HG03097 (cell line): ENCODE results near the gene RBPMS2.

Experiments used
- ATAC-seq: cut with Tn5 transposase; IDR thresholded peaks from one replicate; pipeline ENCODE4 v1.9.1; 2021; ENCODE audit not compliant: unreplicated experiment, low FRiP score

RBPMS2 gene

DNA sequence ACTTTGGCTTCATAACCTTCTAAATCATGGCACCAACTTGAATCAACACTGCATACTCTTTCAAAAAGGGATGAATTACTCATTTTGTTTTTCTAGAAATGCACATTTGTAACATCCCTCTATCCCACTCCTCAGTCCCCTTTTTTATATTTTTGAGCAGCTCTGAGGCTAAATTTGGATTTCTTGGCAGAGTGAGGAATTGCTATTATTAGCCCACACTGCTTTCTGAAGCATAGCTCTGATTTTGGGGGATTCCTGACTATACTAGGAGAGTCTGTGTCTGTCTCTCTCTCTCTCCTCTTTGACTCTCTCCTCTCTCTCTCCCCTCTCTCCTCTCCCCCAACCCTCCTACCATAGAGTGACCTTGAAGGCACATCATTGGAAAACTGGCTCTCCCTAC, 76.6 kb downstream of the RBPMS2 start:
- ATAC-seq, result no peak

DNA sequence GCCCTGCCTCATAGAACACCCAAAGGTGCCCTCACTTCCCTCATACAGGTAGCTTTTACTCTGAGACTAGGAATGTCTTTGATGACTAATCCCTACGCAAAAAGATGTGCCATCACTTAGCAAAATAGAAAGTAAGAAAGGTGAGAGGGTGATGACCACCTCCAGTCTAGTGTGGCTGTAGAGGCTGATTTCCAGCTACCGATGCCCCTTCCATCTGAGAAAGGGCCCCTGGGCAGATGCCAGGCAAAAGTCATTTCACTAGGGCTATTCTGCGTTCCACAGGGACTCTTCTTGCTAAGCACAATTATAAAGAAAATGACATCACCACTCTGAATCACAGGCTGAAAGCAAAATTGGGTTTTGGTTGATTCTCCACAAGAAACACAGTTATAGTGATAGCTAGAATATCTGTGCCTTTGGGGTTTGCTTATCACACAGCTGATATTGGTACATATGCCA, 77.4 kb downstream of the RBPMS2 start:
- no peak for ATAC-seq

DNA sequence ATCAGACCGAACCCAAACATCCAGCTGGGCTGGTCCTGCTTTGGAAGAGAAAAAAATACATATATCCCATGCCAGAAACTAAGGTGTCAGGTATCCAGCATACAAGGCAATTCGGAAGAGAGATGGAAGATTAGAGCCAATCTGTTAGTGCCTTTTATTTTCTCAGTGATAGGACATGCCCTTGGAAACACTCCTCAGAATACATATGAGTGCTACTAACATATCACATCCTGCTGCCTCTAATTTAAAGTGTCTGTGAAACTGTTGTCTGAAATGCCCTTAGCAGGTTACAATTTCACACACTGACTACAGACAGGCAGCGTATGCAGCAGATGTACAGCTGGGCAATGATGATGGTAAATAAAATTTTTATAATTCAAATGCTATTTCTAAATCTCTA, 78.9 kb downstream of the RBPMS2 start:
- no peak for ATAC-seq

DNA sequence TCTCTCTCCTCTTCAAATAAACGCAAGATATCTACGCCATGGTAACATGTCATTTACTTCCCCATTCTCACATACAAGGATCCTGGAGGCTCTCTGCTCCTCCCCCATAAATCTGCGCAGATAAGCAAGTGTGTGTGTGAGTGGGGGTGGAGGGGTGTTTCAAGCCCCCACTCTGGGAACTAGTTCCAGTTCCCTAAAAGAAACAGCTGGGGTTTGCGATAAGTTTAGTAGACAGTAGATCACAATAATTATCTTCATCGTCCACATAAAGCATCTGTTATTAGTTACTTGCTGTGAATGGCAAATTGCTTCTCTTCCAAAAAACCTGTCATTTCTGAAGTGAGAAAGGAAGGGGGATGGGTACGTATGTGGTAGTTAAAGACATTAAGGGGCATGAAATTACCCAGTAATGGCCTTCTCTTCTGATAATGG, 79.8 kb downstream of the RBPMS2 start:
- ATAC-seq, result no peak

DNA sequence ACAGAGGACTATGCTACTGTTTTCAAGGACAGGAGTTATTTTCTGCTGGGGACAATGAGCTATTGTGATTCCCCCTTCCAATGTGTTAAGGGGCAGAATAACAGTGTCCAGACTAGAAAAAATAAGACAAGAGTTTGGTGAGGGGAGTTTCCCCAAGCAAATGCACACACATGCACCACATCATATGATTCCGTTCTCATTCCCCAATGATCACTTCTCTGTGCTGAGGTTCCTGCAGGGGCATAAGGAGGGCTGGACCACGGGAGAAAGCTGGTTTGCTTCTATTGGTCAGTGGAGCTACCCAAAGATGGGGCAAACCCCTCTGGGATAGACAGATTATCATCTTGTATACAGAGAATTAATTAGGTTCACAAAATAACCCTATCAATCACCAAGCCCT, 80.6 kb downstream of the RBPMS2 start:
- ATAC-seq, result no peak

DNA sequence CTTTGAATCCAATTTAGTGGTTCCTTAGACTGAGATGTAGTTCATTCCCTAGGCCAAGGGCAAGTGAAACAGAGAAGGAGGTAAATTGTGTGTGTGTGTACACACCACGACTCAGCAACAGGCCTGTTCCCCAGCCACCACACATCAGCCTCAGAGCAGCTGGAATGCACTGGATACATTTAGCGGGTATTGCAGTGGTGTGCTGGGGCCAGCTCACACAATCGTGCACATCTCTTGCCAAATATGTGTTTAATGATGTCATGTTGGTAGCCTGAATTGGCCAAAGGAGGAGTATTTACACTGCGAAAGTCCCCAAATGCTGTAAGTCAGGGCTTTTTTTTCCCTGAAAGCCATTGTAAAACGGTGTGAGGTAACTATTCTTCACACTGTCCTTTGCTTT, 82.3 kb downstream of the RBPMS2 start:
- ATAC-seq, result no peak

DNA sequence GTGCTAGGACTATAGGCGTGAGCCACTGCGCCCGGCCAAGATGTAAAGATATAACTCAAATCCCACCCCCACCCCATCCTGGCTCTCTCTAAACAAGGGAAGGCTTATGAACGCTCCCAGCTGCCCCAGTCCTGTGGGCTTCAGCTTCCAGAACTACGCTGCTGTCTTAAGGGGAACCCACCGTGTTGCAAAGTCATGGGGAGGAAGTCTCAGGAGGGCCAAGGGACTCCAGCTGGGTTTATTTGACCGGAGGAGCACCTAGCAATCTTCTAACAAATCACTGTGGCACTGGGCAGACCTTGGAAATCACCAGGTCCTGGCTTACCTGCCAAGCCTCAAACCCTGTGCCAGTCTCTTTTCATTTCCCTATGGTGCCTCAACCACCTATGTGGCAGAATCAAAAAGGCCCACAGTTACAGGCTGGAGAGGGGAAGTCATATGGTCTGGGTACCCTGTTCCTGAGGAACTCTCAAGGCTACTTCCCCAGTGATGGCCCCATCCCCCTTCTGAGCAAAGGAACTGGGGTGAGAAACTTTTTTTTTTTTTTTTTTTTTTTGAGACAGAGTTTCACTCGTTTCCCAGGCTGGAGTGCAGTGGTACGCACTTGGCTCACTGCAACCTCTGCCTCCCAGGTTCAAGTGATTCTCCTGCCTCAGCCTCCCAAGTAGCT, 83.4 kb downstream of the RBPMS2 start:
- ATAC-seq, result no peak

DNA sequence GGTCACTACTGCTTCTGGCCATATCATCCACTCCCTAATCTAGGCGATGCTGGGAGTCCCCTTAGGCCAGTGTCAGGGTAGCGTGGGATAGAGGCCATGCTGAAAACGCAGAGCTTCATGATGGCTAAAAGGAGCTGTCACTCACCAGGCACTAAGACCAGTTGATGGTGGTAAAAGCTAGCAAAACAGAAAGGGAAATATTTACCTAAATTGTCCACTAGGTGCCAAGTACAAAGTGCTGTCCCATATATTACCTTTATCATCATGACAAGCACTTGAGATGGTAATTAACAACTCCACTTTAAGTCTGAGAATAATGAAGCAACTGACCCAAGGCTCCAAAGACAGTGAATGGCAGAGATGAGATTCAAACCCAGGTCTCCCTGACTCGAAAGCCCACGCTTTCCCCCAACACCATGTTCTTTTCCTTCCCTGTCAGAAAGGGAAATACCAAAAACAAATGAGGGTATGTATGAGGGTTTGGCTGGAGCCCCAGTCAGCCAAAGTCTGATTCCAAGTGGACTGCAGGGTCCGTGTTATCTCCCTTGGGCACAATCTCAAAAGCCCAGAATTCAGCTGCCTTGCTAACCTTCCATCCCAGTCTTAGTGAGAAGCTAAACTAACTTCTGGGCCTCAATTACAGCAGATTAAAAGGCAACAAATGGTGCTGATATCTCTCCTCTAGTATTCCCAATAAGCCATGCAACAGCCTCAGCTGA, 84.7 kb downstream of the RBPMS2 start:
- ATAC-seq, result no peak

DNA sequence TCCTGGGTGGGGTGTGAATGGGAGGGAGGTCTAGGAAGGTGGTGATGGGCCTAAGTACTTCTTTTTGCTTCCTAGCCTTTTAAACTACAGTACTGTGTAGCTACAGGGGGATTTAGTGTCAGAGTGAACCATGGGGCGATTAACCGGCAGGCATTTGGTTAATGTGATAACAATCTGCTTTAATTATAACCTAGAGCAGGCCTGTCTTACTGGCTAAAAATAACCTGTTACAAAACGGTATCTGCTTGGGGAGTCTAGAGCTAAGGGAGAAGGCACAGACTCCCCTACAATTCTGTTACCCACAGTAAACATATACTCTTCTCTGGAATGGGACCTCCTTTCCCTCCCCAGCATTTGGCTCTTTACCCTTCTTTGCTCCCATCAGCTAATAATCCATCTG, 85.4 kb downstream of the RBPMS2 start:
- no peak for ATAC-seq
